T-helper 1 cell treated with Interleukin-12 subunit alpha and Interleukin-12 subunit beta and Interleukin-4 antibody, amounts not matched to agents 30 μg/mL and 1 μg/mL, for 36 hours (primary cell): ENCODE results near the gene FAM8A1.
"Not testable (repeated sequence)": the region's sequence is repeated elsewhere in the genome, so short reads cannot be mapped to it uniquely, and the experiment has no call there.

Experiments
- H3K27ac Mint-ChIP-seq: one replicate; pipeline ENCODE4 v1.8.0; 2021; ENCODE audit warnings: mild to moderate bottlenecking, mixed read lengths
- H3K27me3 Mint-ChIP-seq: one replicate; pipeline ENCODE4 v1.8.0; 2021; ENCODE audit warnings: low read depth, mixed read lengths
- H3K36me3 Mint-ChIP-seq: one replicate; pipeline ENCODE4 v1.8.0; 2021; ENCODE audit warnings: low read depth, mixed read lengths
- H3K4me1 Mint-ChIP-seq: one replicate; pipeline ENCODE4 v1.8.0; 2021; ENCODE audit warnings: low read depth, mixed read lengths
- H3K4me3 Mint-ChIP-seq: one replicate; pipeline ENCODE4 v1.8.0; 2021; ENCODE audit warnings: mild to moderate bottlenecking, moderate library complexity, mixed read lengths
- H3K9me3 Mint-ChIP-seq: one replicate; pipeline ENCODE4 v1.8.0; 2021; ENCODE audit warnings: mixed read lengths

The FAM8A1 gene, protein sequence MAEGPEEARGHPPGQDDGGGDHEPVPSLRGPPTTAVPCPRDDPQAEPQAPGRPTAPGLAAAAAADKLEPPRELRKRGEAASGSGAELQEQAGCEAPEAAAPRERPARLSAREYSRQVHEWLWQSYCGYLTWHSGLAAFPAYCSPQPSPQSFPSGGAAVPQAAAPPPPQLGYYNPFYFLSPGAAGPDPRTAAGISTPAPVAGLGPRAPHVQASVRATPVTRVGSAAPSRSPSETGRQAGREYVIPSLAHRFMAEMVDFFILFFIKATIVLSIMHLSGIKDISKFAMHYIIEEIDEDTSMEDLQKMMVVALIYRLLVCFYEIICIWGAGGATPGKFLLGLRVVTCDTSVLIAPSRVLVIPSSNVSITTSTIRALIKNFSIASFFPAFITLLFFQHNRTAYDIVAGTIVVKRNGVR

DNA sequence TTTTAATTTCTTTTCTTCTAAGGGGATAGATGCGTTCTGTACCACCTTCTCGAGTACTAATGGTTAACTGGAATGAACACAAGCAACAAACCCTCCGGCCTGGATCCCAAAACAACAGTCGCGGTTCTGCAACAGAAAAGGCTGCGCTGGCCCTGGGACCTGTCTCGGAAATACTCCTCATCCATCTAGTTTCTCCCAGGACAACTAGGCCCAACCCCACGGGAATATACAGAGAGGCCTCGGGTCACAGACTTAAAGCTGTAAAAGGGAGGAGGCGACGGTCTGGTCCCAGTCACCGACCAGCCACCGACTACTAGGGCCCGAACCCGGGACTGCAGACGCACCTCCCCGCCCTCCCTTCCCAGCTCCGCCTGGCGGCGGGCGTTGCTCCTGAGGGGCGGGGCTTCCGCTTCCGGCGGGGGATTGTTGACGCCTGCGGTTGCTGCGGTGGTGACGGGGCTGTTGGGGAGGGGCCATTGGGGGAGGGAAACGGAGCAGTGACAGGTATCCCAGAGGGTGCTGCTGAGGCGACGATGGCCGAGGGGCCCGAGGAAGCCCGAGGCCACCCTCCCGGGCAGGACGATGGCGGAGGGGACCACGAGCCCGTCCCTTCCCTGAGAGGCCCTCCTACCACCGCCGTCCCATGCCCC is at the start of gene FAM8A1:
Gene FAM8A1 (plus strand): TSS at position 426 of the 650 bp plus-strand sequence. CDS start 108 bp downstream, at position 534.
- peaks cover 10% of the 10 kb centered on the region for H3K36me3 Mint-ChIP-seq
- H3K27ac Mint-ChIP-seq = peak within 1 kb of the TSS; percentile 71
- peak within 1 kb of the TSS; percentile 81 for H3K4me3 Mint-ChIP-seq
- no peaks in the 10 kb centered on the region for H3K9me3 Mint-ChIP-seq
- peaks cover 27% of the 10 kb centered on the region for H3K4me1 Mint-ChIP-seq
- no peaks in the 10 kb centered on the region for H3K27me3 Mint-ChIP-seq

DNA sequence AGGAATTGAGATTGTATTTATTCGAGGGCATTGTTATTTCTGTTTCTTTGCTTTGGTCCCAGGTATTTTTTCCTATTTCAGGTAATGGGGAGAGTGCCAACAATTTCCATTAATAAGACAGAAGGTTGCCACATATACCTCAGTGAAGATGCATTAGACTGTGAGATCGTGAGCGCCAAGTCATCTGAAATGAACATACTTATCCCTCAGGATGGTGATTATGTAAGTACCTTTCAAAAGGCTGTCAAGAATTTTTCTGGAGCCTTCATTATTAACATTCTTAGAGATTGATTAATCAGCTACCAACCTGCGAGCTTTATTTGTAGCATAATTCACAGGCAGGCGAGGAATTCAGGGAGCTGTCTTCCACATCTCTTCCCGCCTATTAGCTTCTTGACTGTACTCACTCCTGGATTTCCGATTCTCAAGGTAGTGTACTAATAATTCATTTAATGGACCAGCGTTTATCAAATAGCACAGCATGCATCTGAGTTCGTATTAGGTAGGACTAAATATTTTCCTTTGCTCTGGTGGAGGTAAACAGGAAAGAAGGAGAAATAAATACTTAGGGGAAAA is 48.6 kb upstream of the FAM8A1 start:
- no peaks in the 10 kb centered on the region for H3K9me3 Mint-ChIP-seq
- H3K4me3 Mint-ChIP-seq = no peak overlapping the region
- no peak overlapping the region for H3K27ac Mint-ChIP-seq

DNA sequence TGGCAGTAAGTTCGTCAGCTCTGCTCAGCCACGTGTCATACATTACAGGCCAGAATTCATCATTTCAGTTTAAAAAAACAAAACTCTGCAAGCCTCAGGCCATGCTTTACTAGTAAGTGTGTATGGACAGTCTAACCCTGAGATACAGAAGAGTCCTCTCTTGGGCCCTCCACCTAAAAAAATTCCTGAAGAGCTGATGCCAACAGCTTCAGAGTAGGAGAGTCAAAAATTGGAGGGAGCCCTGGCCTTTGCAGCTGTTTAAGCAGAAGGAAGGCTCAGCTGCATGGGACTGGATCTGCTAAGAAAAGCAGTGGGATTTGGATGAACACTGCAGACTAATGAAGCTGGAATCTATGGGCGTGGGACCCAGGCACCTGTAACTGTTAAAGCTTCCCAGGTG is 47.2 kb upstream of the FAM8A1 start:
- Mint-ChIP-seq H3K27ac (no peak overlapping the region), H3K4me3 (no peak overlapping the region)

More for the DNA sequence above, 48.6 kb upstream of the FAM8A1 start:
- Mint-ChIP-seq H3K27me3 (peaks cover 4% of the 10 kb centered on the region), H3K4me1 (no peaks in the 10 kb centered on the region), H3K36me3 (no peaks in the 10 kb centered on the region)

DNA sequence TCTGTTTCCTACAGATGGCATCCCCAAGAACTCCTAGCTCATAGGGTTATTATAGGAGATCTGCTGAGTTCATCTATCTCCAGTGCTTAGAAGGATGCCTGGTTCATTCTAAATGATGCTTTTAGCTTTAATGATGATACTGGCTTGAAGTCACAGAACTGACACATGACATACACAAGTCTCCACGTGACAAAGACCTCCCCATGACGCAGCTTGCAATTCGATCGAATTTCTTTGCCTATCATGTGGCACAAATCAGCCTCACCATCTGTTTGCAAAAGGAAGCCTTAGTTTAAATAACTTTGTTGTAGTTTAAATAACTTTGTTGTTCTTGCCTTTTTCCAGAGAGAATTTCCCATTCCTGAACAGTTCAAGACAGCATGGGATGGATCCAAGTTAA is 44.1 kb upstream of the FAM8A1 start:
- H3K9me3 Mint-ChIP-seq = peaks cover 7% of the 10 kb centered on the region
- no peaks in the 10 kb centered on the region for H3K36me3 Mint-ChIP-seq
- no peaks in the 10 kb centered on the region for H3K27me3 Mint-ChIP-seq
- H3K27ac Mint-ChIP-seq = no peak overlapping the region
- H3K4me3 Mint-ChIP-seq = no peak overlapping the region
- H3K4me1 Mint-ChIP-seq = no peaks in the 10 kb centered on the region

More for the DNA sequence above, 47.2 kb upstream of the FAM8A1 start:
- H3K9me3 Mint-ChIP-seq = no peaks in the 10 kb centered on the region
- H3K27me3 Mint-ChIP-seq = peaks cover 4% of the 10 kb centered on the region
- H3K4me1 Mint-ChIP-seq = no peaks in the 10 kb centered on the region
- no peaks in the 10 kb centered on the region for H3K36me3 Mint-ChIP-seq

DNA sequence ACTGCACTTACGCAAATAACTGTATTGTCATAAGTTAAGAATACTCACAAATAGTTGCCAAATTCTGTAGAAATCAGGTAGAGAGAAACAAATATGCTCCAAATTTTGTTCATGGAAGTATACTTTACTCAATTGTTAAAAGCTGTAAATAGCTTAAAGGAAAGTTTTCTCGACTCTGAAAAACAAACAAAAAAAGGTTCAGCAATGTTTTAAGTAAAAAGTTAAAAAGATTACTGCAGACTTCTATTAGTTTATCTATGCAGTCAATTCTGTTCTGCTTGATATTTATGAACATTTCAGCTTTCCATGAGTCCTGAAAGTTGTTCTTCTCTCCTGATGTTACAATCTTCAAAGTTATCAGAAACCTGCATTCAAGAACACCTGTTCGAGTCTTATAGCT is 37.5 kb upstream of the FAM8A1 start:
- peaks cover 28% of the 10 kb centered on the region for H3K9me3 Mint-ChIP-seq
- no peak overlapping the region for H3K4me3 Mint-ChIP-seq
- H3K36me3 Mint-ChIP-seq = peaks cover 1% of the 10 kb centered on the region
- H3K27ac Mint-ChIP-seq = no peak overlapping the region
- H3K4me1 Mint-ChIP-seq = no peaks in the 10 kb centered on the region
- no peaks in the 10 kb centered on the region for H3K27me3 Mint-ChIP-seq

DNA sequence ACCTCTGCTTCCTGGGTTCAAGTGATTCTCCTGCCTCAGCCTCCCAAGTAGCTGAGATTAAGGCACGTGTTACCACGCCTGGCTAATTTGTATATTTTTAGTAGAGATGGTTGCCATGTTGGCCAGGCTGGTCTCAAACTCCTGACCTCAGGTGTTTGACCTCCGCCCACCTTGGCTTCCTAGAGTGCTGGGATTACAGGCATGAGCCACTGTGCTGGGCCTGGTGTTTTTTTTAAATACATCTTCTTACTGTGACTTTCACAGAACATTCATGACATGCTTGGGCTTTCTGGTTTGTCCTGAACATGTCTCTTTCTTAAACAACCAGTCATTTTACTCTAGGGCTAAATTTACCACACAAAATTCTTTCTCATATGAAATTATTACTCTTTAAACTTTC is 34.7 kb upstream of the FAM8A1 start:
- Mint-ChIP-seq H3K9me3 (peaks cover 21% of the 10 kb centered on the region), H3K27me3 (peaks cover 3% of the 10 kb centered on the region), H3K27ac (no peak overlapping the region), H3K36me3 (peaks cover 1% of the 10 kb centered on the region), H3K4me1 (no peaks in the 10 kb centered on the region), H3K4me3 (no peak overlapping the region)

DNA sequence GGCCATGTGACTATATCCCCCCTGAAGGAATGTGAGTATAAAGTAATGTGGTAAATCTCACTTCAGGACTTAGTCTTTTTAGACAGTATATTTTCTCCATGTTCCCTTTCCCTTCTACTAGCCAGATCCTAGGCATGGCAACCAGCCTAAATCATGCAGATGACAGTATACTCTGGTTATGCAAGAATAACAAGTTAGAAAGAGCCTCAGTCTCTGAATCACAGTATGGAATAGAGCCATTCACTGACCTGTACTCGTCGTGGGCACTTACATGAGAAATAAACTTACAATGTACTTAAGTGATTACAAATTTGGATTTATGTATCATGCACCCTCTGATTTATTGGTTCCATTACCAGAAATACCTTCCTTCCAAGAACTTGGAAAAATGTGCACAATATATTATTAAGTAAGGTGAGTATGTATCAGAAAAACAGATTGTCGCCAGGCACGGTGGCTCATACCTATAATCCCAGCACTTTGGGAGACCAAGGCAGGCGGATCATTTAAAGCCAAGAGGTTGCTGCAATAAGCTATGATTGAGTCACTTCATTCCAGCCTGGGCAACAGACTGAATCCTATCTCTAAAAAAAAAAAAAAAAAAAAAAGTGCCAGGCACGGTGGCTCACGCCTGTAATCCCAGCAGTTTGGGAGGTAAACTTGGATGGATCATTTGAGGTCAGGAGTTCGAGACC is 25.1 kb upstream of the FAM8A1 start:
- H3K27me3 Mint-ChIP-seq = peaks cover 19% of the 10 kb centered on the region
- no peak overlapping the region for H3K4me3 Mint-ChIP-seq
- no peaks in the 10 kb centered on the region for H3K4me1 Mint-ChIP-seq
- H3K27ac Mint-ChIP-seq = no peak overlapping the region
- H3K9me3 Mint-ChIP-seq = peaks cover 12% of the 10 kb centered on the region
- no peaks in the 10 kb centered on the region for H3K36me3 Mint-ChIP-seq

DNA sequence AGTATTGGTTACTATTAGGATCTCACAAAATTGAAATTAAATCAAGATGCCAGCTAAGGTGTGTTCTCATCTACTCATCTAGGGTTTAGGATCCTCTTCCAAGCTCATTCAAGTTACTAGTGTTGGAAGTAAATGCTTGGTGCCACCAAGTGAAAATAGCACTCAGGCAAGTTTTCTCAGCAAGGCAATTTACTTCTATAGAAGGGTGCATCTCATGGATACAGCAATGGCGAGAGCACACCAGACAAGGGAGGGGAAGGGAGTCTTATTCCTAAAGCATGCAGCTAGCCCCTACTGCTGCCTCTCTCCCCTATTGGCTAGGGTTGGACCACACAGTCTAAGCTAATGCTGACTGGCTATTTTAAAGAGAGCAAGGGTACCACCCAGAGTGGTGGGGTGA is 23.0 kb upstream of the FAM8A1 start:
- Mint-ChIP-seq H3K36me3 (no peaks in the 10 kb centered on the region), H3K27ac (no peak overlapping the region), H3K4me3 (no peak overlapping the region), H3K4me1 (peaks cover 5% of the 10 kb centered on the region), H3K27me3 (peaks cover 35% of the 10 kb centered on the region), H3K9me3 (peaks cover 18% of the 10 kb centered on the region)

DNA sequence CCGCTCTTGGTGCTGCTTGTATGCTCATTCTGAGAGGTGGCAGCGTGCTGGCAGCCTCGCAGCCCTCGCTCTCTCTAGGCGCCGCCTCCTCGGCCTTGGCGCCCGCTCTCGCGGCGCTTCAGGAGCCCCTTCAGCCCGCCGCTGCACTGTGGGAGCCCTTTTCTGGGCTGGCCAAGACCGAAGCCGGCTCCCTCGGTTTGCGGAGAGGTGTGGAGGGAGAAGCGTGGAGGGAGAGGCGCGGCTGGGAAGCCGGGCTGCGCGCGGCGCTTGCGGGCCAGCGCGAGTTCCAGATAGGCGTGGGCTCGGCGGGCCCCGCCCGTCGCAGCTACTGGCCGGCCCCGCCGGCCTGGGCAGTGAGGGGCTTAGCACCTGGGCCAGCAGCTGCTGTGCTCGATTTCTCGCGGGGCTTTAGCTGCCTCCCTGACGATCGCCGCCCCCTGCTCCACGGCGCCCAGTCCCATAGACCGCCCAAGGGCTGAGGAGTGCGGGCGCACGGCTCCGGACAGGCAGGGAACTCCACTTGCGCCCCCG is 19.5 kb upstream of the FAM8A1 start:
- Mint-ChIP-seq H3K4me1 (peaks cover 10% of the 10 kb centered on the region), H3K4me3 (peak overlapping the region; percentile 72), H3K9me3 (peaks cover 18% of the 10 kb centered on the region), H3K27me3 (peaks cover 35% of the 10 kb centered on the region), H3K27ac (no peak overlapping the region), H3K36me3 (no peaks in the 10 kb centered on the region)

DNA sequence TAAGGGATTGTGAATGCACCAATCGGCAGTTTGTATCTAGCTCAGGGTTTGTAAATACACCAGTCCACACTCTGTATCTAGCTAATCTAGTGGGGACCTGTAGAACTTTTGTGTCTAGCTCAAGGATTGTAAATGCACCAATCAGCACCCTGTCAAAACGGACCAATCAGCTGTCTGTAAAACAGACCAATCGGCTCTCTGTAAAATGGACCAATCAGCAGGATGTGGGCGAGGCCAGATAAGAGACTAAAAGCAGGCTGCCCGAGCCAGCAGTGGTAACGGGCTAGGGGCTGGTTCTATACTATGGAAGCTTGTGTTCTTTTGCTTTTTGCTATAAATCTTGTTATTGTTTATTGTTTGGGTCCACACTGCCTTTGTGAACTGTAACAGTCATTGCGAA is 18.8 kb upstream of the FAM8A1 start:
- peak overlapping the region; percentile 56 for H3K4me3 Mint-ChIP-seq
- peaks cover 18% of the 10 kb centered on the region for H3K9me3 Mint-ChIP-seq
- not testable (repeated sequence) for H3K36me3 Mint-ChIP-seq, H3K27ac Mint-ChIP-seq, H3K4me1 Mint-ChIP-seq
- H3K27me3 Mint-ChIP-seq = peaks cover 35% of the 10 kb centered on the region

DNA sequence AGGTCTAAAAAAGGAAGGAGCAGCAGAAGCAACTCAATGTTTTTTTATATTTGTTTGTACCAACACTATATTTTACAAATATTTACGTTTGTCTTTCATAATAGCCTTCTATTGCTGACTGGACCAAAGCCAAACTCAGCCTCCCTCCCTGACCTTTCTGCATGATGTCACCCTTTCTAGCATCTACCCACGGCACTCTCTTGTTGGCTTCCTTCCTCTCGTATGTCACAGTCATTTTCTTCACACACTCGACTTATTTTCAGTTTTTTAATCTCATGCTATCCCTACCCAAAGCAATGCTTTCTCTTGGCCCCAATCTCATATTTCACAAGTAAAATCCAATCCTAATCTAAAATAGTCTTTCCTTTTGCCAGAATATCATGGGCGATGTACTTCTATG is 16.3 kb upstream of the FAM8A1 start:
- Mint-ChIP-seq H3K27ac (no peak overlapping the region), H3K27me3 (peaks cover 23% of the 10 kb centered on the region), H3K9me3 (peaks cover 5% of the 10 kb centered on the region), H3K36me3 (no peaks in the 10 kb centered on the region), H3K4me1 (peaks cover 10% of the 10 kb centered on the region), H3K4me3 (no peak overlapping the region)

DNA sequence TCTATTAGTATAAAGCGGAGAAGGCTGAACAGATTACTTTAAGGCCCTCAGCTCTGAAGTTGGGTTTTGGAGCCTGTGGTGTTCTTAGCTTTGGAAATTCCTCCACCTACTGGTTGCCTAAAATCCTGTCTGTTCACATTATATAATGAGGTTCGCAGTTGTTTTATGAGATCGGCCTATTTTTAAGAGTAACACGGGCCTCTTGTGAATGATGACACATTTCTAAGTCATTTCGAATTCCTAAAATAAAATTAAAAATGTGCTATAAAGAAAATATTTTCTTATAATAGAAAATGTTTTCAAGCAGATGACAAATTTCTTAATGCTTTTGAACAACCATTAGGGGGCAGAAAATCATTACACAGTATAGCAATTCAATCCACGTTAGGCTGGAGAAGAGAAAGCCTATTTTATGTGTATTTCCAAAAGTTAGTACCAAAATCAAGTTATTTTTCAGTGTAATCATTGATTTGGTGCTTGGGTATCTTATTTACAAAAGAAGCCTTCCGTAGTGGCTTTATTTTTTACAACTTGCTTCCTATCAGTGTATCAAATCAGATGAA is 15.8 kb upstream of the FAM8A1 start:
- Mint-ChIP-seq H3K36me3 (no peaks in the 10 kb centered on the region), H3K4me3 (no peak overlapping the region), H3K9me3 (peaks cover 5% of the 10 kb centered on the region), H3K27ac (no peak overlapping the region), H3K27me3 (peaks cover 23% of the 10 kb centered on the region), H3K4me1 (peaks cover 10% of the 10 kb centered on the region)

DNA sequence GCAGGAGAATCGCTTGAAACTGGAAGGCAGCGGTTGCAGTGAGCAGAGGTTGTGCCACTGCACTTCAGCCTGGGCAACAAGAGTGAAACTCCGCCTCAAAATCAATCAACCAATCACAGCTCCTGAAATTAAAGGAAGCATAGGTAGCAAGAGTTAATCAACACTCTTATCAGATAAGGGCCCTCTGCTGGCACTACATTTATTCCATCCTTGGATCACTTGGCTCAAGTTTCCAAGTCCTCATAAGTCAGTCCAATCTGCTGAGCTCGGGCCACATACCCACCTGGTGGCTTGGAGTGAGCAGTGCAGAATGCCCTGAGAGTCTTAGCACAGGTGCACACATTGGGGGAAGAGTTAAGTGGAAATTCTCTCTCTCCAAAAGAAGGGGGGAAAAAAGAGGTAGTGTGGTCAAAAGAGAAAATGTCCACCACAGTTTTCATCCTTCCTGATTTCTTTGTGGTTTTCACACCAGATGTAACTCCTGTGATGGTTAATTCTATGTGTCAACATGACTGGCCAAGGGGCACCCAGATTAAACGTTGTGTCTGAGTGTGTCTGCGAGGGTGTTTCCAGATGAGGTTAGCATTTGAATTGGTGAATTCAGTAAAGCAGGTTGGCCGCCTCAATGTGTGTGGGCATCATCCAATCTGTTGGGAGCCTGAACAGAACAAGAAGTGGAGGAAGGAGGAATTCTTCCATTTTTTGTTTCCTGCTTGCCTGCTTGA is 14.2 kb upstream of the FAM8A1 start:
- no peak overlapping the region for H3K4me3 Mint-ChIP-seq
- no peaks in the 10 kb centered on the region for H3K36me3 Mint-ChIP-seq
- H3K27ac Mint-ChIP-seq = no peak overlapping the region
- H3K4me1 Mint-ChIP-seq = peaks cover 13% of the 10 kb centered on the region
- H3K27me3 Mint-ChIP-seq = peaks cover 18% of the 10 kb centered on the region
- H3K9me3 Mint-ChIP-seq = peaks cover 4% of the 10 kb centered on the region
